ENCODE results near the gene CATSPER3. TPM values are rescaled to one million over a fixed set of nuclear protein-coding genes. Genes with fewer than 3 reads are reported as not detected.

Gene CATSPER3
- total RNA-seq, 1 experiment from 2014 or later, result 0.37 TPM

- TF ChIP-seq ZNF532 (CRISPR knock-in tag; IDR thresholded peaks at IDR 0.05; ENCODE audit: borderline replicate concordance), result no peak
- TF ChIP-seq SMAD3 (CRISPR knock-in tag; IDR thresholded peaks at IDR 0.05; ENCODE audit: borderline replicate concordance), result no peak
These were observed 30.2 kb upstream of the CATSPER3 start (continued) for GRCh38 chr5:134937526-134937925.

DNA sequence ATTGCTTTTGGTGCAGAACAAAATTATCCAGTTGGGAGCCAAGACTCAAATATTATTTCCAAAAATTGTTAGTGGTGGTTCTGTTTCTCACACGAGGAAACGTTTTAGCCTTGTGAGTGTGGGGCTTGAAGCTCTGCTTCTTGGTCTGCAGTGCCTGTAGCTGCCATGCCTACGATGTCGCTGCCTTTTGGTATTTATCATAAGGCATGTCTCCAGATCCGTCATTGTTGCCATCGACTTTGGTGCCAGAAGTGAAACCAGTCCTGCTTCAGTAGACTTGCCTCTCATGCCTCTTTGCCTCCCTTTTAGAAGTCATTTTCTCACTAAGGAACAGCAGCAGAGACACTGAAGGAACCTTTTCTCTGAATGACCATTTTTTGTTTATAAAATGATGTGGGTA lies 29.7 kb upstream of the CATSPER3 start:
- 0 out of 2 replicates have a peak, but pooled peaks cover 2% of the 10 kb centered on the region for H3K36me3 Mint-ChIP-seq
- H3K27me3 Mint-ChIP-seq (ENCODE audit: low read depth), result no peaks in the 10 kb centered on the region
- ChIA-PET CTCF (interaction anchor here (1.1 to 1.3 kb wide), 2 partner anchors 21 kb away, joined by 3 read pairs; no protein-coding TSS in a partner anchor), POLR2A (no interaction called here)
- ATAC-seq (no peak), DNase-seq (ENCODE audit: low spot score) (no peak)
- H3K4me3 Mint-ChIP-seq, result no peak overlapping the region
- no peak overlapping the region for H3K27ac Mint-ChIP-seq
- H3K4me1 Mint-ChIP-seq, result no peaks in the 10 kb centered on the region
- TF ChIP-seq, protein P1, sequence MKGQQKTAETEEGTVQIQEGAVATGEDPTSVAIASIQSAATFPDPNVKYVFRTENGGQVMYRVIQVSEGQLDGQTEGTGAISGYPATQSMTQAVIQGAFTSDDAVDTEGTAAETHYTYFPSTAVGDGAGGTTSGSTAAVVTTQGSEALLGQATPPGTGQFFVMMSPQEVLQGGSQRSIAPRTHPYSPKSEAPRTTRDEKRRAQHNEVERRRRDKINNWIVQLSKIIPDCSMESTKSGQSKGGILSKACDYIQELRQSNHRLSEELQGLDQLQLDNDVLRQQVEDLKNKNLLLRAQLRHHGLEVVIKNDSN (CRISPR knock-in tag; IDR thresholded peaks at IDR 0.05), result no peak
- TF ChIP-seq, protein P2, sequence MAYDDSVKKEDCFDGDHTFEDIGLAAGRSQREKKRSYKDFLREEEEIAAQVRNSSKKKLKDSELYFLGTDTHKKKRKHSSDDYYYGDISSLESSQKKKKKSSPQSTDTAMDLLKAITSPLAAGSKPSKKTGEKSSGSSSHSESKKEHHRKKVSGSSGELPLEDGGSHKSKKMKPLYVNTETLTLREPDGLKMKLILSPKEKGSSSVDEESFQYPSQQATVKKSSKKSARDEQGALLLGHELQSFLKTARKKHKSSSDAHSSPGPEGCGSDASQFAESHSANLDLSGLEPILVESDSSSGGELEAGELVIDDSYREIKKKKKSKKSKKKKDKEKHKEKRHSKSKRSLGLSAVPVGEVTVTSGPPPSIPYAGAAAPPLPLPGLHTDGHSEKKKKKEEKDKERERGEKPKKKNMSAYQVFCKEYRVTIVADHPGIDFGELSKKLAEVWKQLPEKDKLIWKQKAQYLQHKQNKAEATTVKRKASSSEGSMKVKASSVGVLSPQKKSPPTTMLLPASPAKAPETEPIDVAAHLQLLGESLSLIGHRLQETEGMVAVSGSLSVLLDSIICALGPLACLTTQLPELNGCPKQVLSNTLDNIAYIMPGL (CRISPR knock-in tag; IDR thresholded peaks at IDR 0.05), result no peak
- TF ChIP-seq NR1H2 (CRISPR knock-in tag; IDR thresholded peaks at IDR 0.05) (no peak), FOXP4 (CRISPR knock-in tag; IDR thresholded peaks at IDR 0.05) (no peak), ELF4 (CRISPR knock-in tag; IDR thresholded peaks at IDR 0.05; ENCODE audit: low read depth) (no peak), SP1 (CRISPR knock-in tag; conservative IDR thresholded peaks at IDR 0.05) (no peak), AFF4 (CRISPR knock-in tag; IDR thresholded peaks at IDR 0.05; ENCODE audit: borderline replicate concordance) (no peak)
- H3K9me3 Mint-ChIP-seq, result no peaks in the 10 kb centered on the region

GRCh38 chr5:134939500-134939899 lies 28.2 kb upstream of the CATSPER3 start:
- Mint-ChIP-seq H3K4me3 (no peak overlapping the region), H3K27me3 (ENCODE audit: low read depth) (no peaks in the 10 kb centered on the region), H3K4me1 (no peaks in the 10 kb centered on the region), H3K27ac (no peak overlapping the region), H3K36me3 (0 out of 2 replicates have a peak, but pooled peaks cover 2% of the 10 kb centered on the region), H3K9me3 (no peaks in the 10 kb centered on the region)
- ATAC-seq (no peak), DNase-seq (ENCODE audit: low spot score) (no peak)
- ChIA-PET CTCF (interaction anchor here (0.7 kb wide), 1 partner anchor 23 kb away, joined by 3 read pairs; no protein-coding TSS in a partner anchor), POLR2A (no interaction called here)
- TF ChIP-seq ZBTB21 (CRISPR knock-in tag; IDR thresholded peaks at IDR 0.05; ENCODE audit: borderline replicate concordance) (no peak), GABPB1 (CRISPR knock-in tag; IDR thresholded peaks at IDR 0.05) (no peak), HMGA2 (CRISPR knock-in tag; IDR thresholded peaks at IDR 0.05) (no peak), FOXP1 (CRISPR knock-in tag; IDR thresholded peaks at IDR 0.05; ENCODE audit: borderline replicate concordance) (no peak), ELF4 (CRISPR knock-in tag; IDR thresholded peaks at IDR 0.05; ENCODE audit: low read depth) (no peak), MXD4 (CRISPR knock-in tag; IDR thresholded peaks at IDR 0.05; ENCODE audit: borderline replicate concordance) (no peak), KAT7 (CRISPR knock-in tag; IDR thresholded peaks at IDR 0.05; ENCODE audit: borderline replicate concordance) (no peak), ZNF219 (CRISPR knock-in tag; IDR thresholded peaks at IDR 0.05; ENCODE audit: borderline replicate concordance) (no peak), ZNF263 (CRISPR knock-in tag; IDR thresholded peaks at IDR 0.05; ENCODE audit: low read depth) (no peak), ZNF671 (CRISPR knock-in tag; IDR thresholded peaks at IDR 0.05) (no peak), NFYB (CRISPR knock-in tag; conservative IDR thresholded peaks at IDR 0.05; ENCODE audit: low read depth) (no peak)

Data from WTC11 (cell line).